ENCODE data around the gene RNF183.

RNF183 gene

GRCh38 chr9:113302792-113303418 is at the start of gene RNF183:
TSS of gene RNF183 (minus strand) at chr9:113303376. CDS start at chr9:113298184, 5,192 bp downstream.
- no peak for DNase-seq (ENCODE audit: low read depth in 2 of 2)

- no peak for DNase-seq (ENCODE audit: low read depth in 2 of 2)
Observed at GRCh38 chr9:113352411-113352810, 49.2 kb upstream of the RNF183 start.

- no peak for DNase-seq (ENCODE audit: low read depth in 2 of 2)
Observed at GRCh38 chr9:113352006-113352405, 48.8 kb upstream of the RNF183 start.

GRCh38 chr9:113350937-113351336 is 47.8 kb upstream of the RNF183 start:
- no peak for DNase-seq (ENCODE audit: low read depth in 2 of 2)

GRCh38 chr9:113350107-113350661 is 47.0 kb upstream of the RNF183 start:
- DNase-seq (ENCODE audit: low read depth in 2 of 2): no peak

- no peak for DNase-seq (ENCODE audit: low read depth in 2 of 2)
Observed at GRCh38 chr9:113349445-113350094, 46.4 kb upstream of the RNF183 start, which contains the start of gene BSPRY. TSS of gene BSPRY (plus strand) at chr9:113349541. CDS start at chr9:113349580, 39 bp downstream.

GRCh38 chr9:113349066-113349444 is 45.9 kb upstream of the RNF183 start:
- DNase-seq (ENCODE audit: low read depth in 2 of 2): no peak

GRCh38 chr9:113348437-113348836 is 45.3 kb upstream of the RNF183 start:
- DNase-seq (ENCODE audit: low read depth in 2 of 2): no peak

- DNase-seq (ENCODE audit: low read depth in 2 of 2): no peak
Observed at GRCh38 chr9:113345671-113346070, 42.5 kb upstream of the RNF183 start.

GRCh38 chr9:113345190-113345589 is 42.0 kb upstream of the RNF183 start:
- no peak for DNase-seq (ENCODE audit: low read depth in 2 of 2)

- no peak for DNase-seq (ENCODE audit: low read depth in 2 of 2)
Observed at GRCh38 chr9:113343732-113344231, 40.6 kb upstream of the RNF183 start.

- no peak for DNase-seq (ENCODE audit: low read depth in 2 of 2)
Observed at GRCh38 chr9:113341712-113342410, 38.7 kb upstream of the RNF183 start.

GRCh38 chr9:113340011-113340699 is 37.0 kb upstream of the RNF183 start, which contains the start of gene WDR31:
TSS of gene WDR31 (minus strand) at chr9:113340275. CDS start at chr9:113332022, 8,253 bp downstream.
- peak; percentile 56 to 72 for DNase-seq (ENCODE audit: low read depth in 2 of 2)

GRCh38 chr9:113337714-113338113 is 34.5 kb upstream of the RNF183 start:
- DNase-seq (ENCODE audit: low read depth in 2 of 2): no peak

GRCh38 chr9:113331780-113332179 is 28.6 kb upstream of the RNF183 start:
- DNase-seq (ENCODE audit: low read depth in 2 of 2): no peak

GRCh38 chr9:113328045-113328782 is 25.0 kb upstream of the RNF183 start:
- no peak for DNase-seq (ENCODE audit: low read depth in 2 of 2)

GRCh38 chr9:113326230-113326629 is 23.1 kb upstream of the RNF183 start:
- no peak for DNase-seq (ENCODE audit: low read depth in 2 of 2)

- DNase-seq (ENCODE audit: low read depth in 2 of 2): no peak
Observed at GRCh38 chr9:113322671-113323070, 19.5 kb upstream of the RNF183 start.

- DNase-seq (ENCODE audit: low read depth in 2 of 2): no peak
Observed at GRCh38 chr9:113320051-113320450, 16.9 kb upstream of the RNF183 start.

GRCh38 chr9:113319054-113319453 is 15.9 kb upstream of the RNF183 start:
- no peak for DNase-seq (ENCODE audit: low read depth in 2 of 2)

GRCh38 chr9:113317777-113318176 is 14.6 kb upstream of the RNF183 start:
- no peak for DNase-seq (ENCODE audit: low read depth in 2 of 2)
